Caco-2 (cell line): Measurements from ENCODE around the gene HOXC13. TPM values are rescaled to one million over a fixed set of nuclear protein-coding genes. Genes with fewer than 3 reads are reported as not detected.

Source experiments
- BruUV-seq: library from RNA; stranded (reverse); fragments of 400-500 nt; replicated peaks from 2 replicates; lab custom pipeline; 2021; lab: Mats Ljungman, UMichigan
- CTCF ChIA-PET: fragments of 300-600 bp; sonication (Branson Sonifier 250); formaldehyde crosslinking; loops from one replicate; lab custom pipeline; 2022; ENCODE audit warnings: antibody characterized with exemption; lab: Charles Lee
- POLR2A ChIA-PET: fragments of 300-600 bp; sonication (Branson Sonifier 250); formaldehyde crosslinking; loops from one replicate; lab custom pipeline; 2022; ENCODE audit warnings: antibody characterized with exemption; lab: Charles Lee
- DNase-seq, 2 experiments: peaks; one replicate each; pipeline versions ENCODE4 v3.0.0 to v3.0.0-alpha.2; 2020 to 2022
- H3K27me3 ChIP-seq: replicated peaks from 2 replicates; pipeline ENCODE4 v1.6.0; 2011; ENCODE audit warnings: low read length; ENCODE audit not compliant: control insufficient read depth, insufficient read depth
- H3K36me3 ChIP-seq: 2 replicates; pipeline ENCODE4 v1.5.1; 2011; ENCODE audit warnings: low read length; ENCODE audit not compliant: control insufficient read depth, insufficient read depth
- H3K4me1 ChIP-seq: fragments of 250-450 bp; sonication (Bioruptor Pico); 2 replicates; pipeline ENCODE4 v1.5.1; 2020; ENCODE audit warnings: mild to moderate bottlenecking
- H3K4me3 ChIP-seq: 2 replicates; pipeline ENCODE4 v1.5.1; 2011; ENCODE audit warnings: low read depth, mild to moderate bottlenecking, control low read depth, low read length
- H3K9me3 ChIP-seq: fragments of 250-450 bp; sonication (Bioruptor Pico); 2 replicates; pipeline ENCODE4 v1.5.1; 2020; ENCODE audit warnings: mild to moderate bottlenecking, moderate library complexity
- H3K27ac Mint-ChIP-seq: one replicate; pipeline ENCODE4 v1.8.0; 2022; ENCODE audit warnings: mixed read lengths; ENCODE audit not compliant: unreplicated experiment
- H3K27me3 Mint-ChIP-seq: one replicate; pipeline ENCODE4 v1.8.0; 2022; ENCODE audit warnings: mixed read lengths; ENCODE audit not compliant: insufficient read depth, unreplicated experiment
- H3K36me3 Mint-ChIP-seq: one replicate; pipeline ENCODE4 v1.8.0; 2022; ENCODE audit warnings: mild to moderate bottlenecking, mixed read lengths; ENCODE audit not compliant: insufficient read depth, unreplicated experiment
- H3K4me1 Mint-ChIP-seq: one replicate; pipeline ENCODE4 v1.8.0; 2022; ENCODE audit warnings: low read depth, mixed read lengths; ENCODE audit not compliant: unreplicated experiment
- H3K4me3 Mint-ChIP-seq: one replicate; pipeline ENCODE4 v1.8.0; 2022; ENCODE audit warnings: mild to moderate bottlenecking, moderate library complexity, mixed read lengths; ENCODE audit not compliant: unreplicated experiment
- H3K9me3 Mint-ChIP-seq: one replicate; pipeline ENCODE4 v1.8.0; 2022; ENCODE audit warnings: mixed read lengths; ENCODE audit not compliant: unreplicated experiment
- CTCF ChIP-seq, 2 experiments: fragments of 200-600 bp in 1 of 2; IDR thresholded peaks; 1 replicate in 1 of 2; 2 replicates in 1 of 2; pipeline versions ENCODE4 v1.5.1 to v1.8.0; 2011 to 2022; ENCODE audit warnings: antibody characterized with exemption in 1 of 2, control low read depth in 1 of 2, inconsistent platforms in 1 of 2, low read depth in 1 of 2, low read length in 1 of 2, mild to moderate bottlenecking in 1 of 2, moderate library complexity in 1 of 2; ENCODE audit not compliant: insufficient read depth in 1 of 2, severe bottlenecking in 1 of 2, unreplicated experiment in 1 of 2
- intact Hi-C: fragments of 100-400 bp; cut with micrococcal nuclease; formaldehyde crosslinking; loops from one replicate; pipeline ENCODE4 v1.10.0; 2022; ENCODE audit not compliant: unreplicated experiment
- total RNA-seq: library from RNA; stranded (reverse); gene quantifications from 2 replicates; pipeline ENCODE4 v1.2.3, GENCODE V29; 2022

The HOXC13 gene
- total RNA-seq, 1 experiment from 2014 or later: 6.4 TPM

- Histone ChIP-seq H3K9me3 (no peaks in the 10 kb centered on the region), H3K27me3 (no peaks in the 10 kb centered on the region), H3K36me3 (no peaks in the 10 kb centered on the region), H3K4me1 (peaks cover 37% of the 10 kb centered on the region), H3K4me3 (no peak overlapping the region)
- BruUV-seq: no TSS peak
- no peak for TF ChIP-seq CTCF (IDR thresholded peaks at IDR 0.05; ENCODE audit: insufficient read depth in 1 of 2, low read depth in 1 of 2, low read length in 1 of 2, severe bottlenecking in 1 of 2, unreplicated experiment in 1 of 2)
- Mint-ChIP-seq H3K4me1 (peaks cover 28% of the 10 kb centered on the region), H3K27ac (no peak overlapping the region), H3K4me3 (peak overlapping the region; percentile 68), H3K36me3 (peaks cover 13% of the 10 kb centered on the region), H3K27me3 (no peaks in the 10 kb centered on the region), H3K9me3 (no peaks in the 10 kb centered on the region)
- CTCF ChIA-PET: interaction anchor here (0.5 to 1.9 kb wide), 13 partner anchors 12 to 242 kb away, joined by 3 to 8 read pairs (median 4); partner anchors contain the start of gene HOXC8
- POLR2A ChIA-PET: interaction anchor here (0.6 kb wide), 1 partner anchor 18 kb away, joined by 7 read pairs; no protein-coding TSS in a partner anchor
- intact Hi-C loops: loop anchor here (2.0 kb wide), 1 partner anchor 222 kb away; no protein-coding TSS in a partner anchor
- DNase-seq: no peak
Observed at GRCh38 chr12:53988541-53989226, 50.1 kb downstream of the HOXC13 start.

GRCh38 chr12:53989227-53990113 is 50.8 kb downstream of the HOXC13 start:
- H3K4me3 ChIP-seq: no peak overlapping the region
- Mint-ChIP-seq H3K36me3 (peaks cover 18% of the 10 kb centered on the region), H3K27ac (no peak overlapping the region), H3K4me3 (peak overlapping the region; percentile 68), H3K4me1 (peaks cover 28% of the 10 kb centered on the region), H3K9me3 (no peaks in the 10 kb centered on the region), H3K27me3 (no peaks in the 10 kb centered on the region)
- intact Hi-C loops: loop anchor here (2.0 kb wide), 1 partner anchor 223 kb away; no protein-coding TSS in a partner anchor
- peaks cover 32% of the 10 kb centered on the region for H3K4me1 ChIP-seq
- ChIA-PET POLR2A (interaction anchor here (0.6 kb wide), 1 partner anchor 17 kb away, joined by 7 read pairs; no protein-coding TSS in a partner anchor), CTCF (interaction anchor here (1.3 to 1.9 kb wide), 3 partner anchors 16 to 212 kb away, joined by 4 to 8 read pairs (median 4); no protein-coding TSS in a partner anchor)
- H3K9me3 ChIP-seq: no peaks in the 10 kb centered on the region
- TF ChIP-seq CTCF (IDR thresholded peaks at IDR 0.05; ENCODE audit: insufficient read depth in 1 of 2, low read depth in 1 of 2, low read length in 1 of 2, severe bottlenecking in 1 of 2, unreplicated experiment in 1 of 2): peak; percentile 23 to 45
- no peaks in the 10 kb centered on the region for H3K27me3 ChIP-seq
- peak in 1 of 2 experiments; percentile 54 for DNase-seq
- BruUV-seq: no TSS peak
- no peaks in the 10 kb centered on the region for H3K36me3 ChIP-seq
